Kidney (tissue), 14 donors: Measurements from ENCODE around the gene CHST13. TPM values are rescaled to one million over a fixed set of nuclear protein-coding genes. Genes with fewer than 3 reads are reported as not detected.

ENCODE experiments used
- DNase-seq, 5 donors: peaks; one replicate each; pipeline ENCODE4 v3.0.0-alpha.2; 2013 to 2020
- FAIRE-seq: peaks from 2 replicates; lab custom pipeline; 2012; peaks lifted over from hg19 to GRCh38; lab: Jason Lieb, UNC
- H3K27ac ChIP-seq, 2 donors: one replicate each; pipeline ENCODE4 v1.7.0; 2013; ENCODE audit warnings: low read depth in 2 of 2, low read length in 2 of 2, inconsistent platforms in 1 of 2
- H3K27me3 ChIP-seq: one replicate; pipeline ENCODE4 v1.7.1; 2013; ENCODE audit warnings: low read length, inconsistent platforms; ENCODE audit not compliant: control insufficient read depth, insufficient read depth
- H3K36me3 ChIP-seq, 3 donors: one replicate each; pipeline versions ENCODE4 v1.7.0 to v1.7.1; 2013; ENCODE audit warnings: low read length in 3 of 3, control low read depth in 1 of 3, inconsistent platforms in 1 of 3; ENCODE audit not compliant: insufficient read depth in 3 of 3, control insufficient read depth in 2 of 3
- H3K4me1 ChIP-seq, 3 donors: one replicate each; pipeline versions ENCODE4 v1.7.0 to v1.7.1; 2013; ENCODE audit warnings: low read length in 3 of 3, inconsistent platforms in 1 of 3, low read depth in 1 of 3; ENCODE audit not compliant: control insufficient read depth in 2 of 3, insufficient read depth in 2 of 3
- H3K4me3 ChIP-seq, 3 donors: one replicate each; pipeline versions ENCODE4 v1.7.0 to v1.8.1; 2013; ENCODE audit warnings: low read length in 3 of 3, control low read depth in 1 of 3, inconsistent platforms in 1 of 3
- H3K9ac ChIP-seq, 3 donors: one replicate each; pipeline versions ENCODE4 v1.7.0 to v1.7.1; 2013; ENCODE audit warnings: low read length in 3 of 3, control low read depth in 1 of 3, inconsistent platforms in 1 of 3
- H3K9me3 ChIP-seq, 3 donors: one replicate each; pipeline versions ENCODE4 v1.7.0 to v1.7.1; 2013; ENCODE audit warnings: low read length in 3 of 3, control low read depth in 1 of 3, inconsistent platforms in 1 of 3; ENCODE audit not compliant: control insufficient read depth in 2 of 3, insufficient read depth in 1 of 3
- intact Hi-C: fragments of 100-400 bp; cut with DNase I; formaldehyde crosslinking; loops from one replicate; pipeline ENCODE4 v1.11.1; 2022
- polyA plus RNA-seq: library from polyadenylated mRNA; stranded (reverse); fragments of 350-450 nt; fragmentation: Illumina TruSeq; extraction: RNeasy Lipid Tissue Mini Kit (QIAGEN cat#74804); gene quantifications from one replicate; pipeline ENCODE4 v1.2.3, GENCODE V29; 2014; ENCODE audit warnings: low read depth, low replicate concordance; ENCODE audit not compliant: insufficient read depth
- total RNA-seq: library from RNA; stranded (reverse); fragmentation: NEBNext Ultra II Directional; extraction: Animal tissue kit (Norgen Biotek cat#: 25700); gene quantifications from one replicate; pipeline ENCODE4 v1.2.1, GENCODE V29; 2021
- TF ChIP-seq, protein P1 (sequence below): IDR thresholded peaks from 3 replicates; pipeline ENCODE4 v1.5.1; 2012; ENCODE audit warnings: mild to moderate bottlenecking, moderate library complexity, borderline replicate concordance; ENCODE audit not compliant: insufficient read depth; ENCODE audit errors: extremely low read depth
- donor health status: control.
- donor health status: control.
- donor health status: control.
- donor health status: control.
- donor health status: control.
- donor health status: DM: yes; HTN: yes; CAD: no.
- donor health status: Normal renal cell carcinoma (clear cell type).

CHST13 gene
- total and polyA plus RNA-seq, 2 donors from 2014 or later, result 3.3 to 7.0 TPM

DNA sequence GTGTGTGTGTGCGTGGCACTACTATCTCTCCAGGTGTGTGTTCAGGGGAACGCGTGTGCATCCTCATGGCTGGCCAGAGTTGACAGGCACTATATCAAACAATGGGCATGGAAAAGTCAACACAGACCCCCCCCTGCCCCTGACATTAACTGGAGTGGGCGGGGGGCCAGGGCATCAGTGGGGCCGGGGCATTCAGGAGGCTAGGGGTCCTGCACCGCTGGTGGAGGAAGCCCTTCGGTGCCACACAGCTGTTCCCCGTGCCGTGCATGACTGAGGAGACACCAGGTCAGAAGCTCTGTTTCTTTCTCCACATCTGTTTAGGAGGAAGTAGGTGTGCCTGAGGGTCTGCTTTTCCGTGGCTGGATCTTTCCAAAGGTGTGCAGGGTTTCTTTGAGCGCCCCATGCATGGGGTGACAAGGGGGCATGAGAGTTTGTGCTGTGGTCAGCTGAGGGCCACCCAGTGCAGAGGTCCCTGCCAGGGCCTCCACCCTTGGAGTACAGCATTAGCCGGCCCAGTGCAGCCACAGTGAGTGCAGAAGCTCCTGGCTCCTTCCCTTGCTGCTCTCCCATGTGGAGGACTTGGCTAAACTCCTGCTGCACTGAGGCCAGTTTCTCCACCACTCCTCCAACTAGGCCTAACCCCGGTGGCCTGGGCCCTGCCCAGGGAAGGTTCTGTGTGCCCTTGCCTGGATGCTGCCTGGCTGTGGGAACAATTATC lies 27.3 kb downstream of the CHST13 start:
- no peaks in the 10 kb centered on the region for H3K9me3 ChIP-seq
- H3K9ac ChIP-seq, result no peak overlapping the region
- no peak overlapping the region for H3K27ac ChIP-seq
- DNase-seq, result peak in 2 of 5 donors; percentile 9 to 32
- no peak overlapping the region for H3K4me3 ChIP-seq
- intact Hi-C loops, result no loop called here
- TF ChIP-seq, protein P1, sequence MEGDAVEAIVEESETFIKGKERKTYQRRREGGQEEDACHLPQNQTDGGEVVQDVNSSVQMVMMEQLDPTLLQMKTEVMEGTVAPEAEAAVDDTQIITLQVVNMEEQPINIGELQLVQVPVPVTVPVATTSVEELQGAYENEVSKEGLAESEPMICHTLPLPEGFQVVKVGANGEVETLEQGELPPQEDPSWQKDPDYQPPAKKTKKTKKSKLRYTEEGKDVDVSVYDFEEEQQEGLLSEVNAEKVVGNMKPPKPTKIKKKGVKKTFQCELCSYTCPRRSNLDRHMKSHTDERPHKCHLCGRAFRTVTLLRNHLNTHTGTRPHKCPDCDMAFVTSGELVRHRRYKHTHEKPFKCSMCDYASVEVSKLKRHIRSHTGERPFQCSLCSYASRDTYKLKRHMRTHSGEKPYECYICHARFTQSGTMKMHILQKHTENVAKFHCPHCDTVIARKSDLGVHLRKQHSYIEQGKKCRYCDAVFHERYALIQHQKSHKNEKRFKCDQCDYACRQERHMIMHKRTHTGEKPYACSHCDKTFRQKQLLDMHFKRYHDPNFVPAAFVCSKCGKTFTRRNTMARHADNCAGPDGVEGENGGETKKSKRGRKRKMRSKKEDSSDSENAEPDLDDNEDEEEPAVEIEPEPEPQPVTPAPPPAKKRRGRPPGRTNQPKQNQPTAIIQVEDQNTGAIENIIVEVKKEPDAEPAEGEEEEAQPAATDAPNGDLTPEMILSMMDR, result no peak
- H3K27me3 ChIP-seq, result no peaks in the 10 kb centered on the region
- H3K4me1 ChIP-seq, result no peaks in the 10 kb centered on the region
- H3K36me3 ChIP-seq, result no peaks in the 10 kb centered on the region
- no peak for FAIRE-seq

DNA sequence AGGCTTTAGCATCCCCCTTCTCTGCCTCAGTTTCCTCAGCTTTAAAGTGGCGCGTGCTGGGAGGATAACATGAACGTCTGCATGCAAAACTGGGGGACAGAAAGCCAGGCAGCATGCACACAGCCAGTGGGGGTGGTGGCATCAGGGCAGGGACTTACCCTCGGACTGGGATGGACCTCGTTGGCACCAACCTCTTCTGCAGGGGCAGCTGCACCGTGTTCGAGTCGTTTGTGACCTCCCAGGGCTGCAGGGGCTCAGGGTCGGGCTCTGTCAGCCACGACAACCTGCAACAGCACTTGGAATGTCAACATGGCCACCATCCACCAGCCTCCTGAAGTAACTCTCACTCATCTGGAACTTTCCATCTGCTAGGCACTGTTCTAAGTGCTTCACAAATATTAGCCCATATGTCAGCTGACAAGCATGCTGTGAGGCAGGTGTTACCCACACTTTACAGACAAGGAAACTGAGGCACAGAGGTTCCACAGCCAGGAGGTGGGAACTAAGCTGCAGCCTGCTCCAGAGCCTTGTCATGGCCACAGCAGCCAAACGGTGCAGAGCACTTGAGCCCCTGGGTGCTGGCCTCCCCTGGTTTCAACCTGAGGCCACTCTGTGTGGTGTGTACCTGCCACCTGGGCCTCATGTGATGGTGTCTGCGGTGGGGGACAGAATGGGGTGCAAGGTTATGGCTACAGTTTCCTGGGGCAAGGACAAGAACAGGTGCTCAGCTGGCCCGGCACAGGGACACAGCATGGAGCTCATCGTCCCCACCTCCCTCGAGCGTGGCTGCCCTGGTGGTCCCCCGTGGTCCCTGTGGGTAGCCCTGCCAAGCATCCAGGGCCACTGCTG lies 28.1 kb downstream of the CHST13 start:
- H3K36me3 ChIP-seq, result no peaks in the 10 kb centered on the region
- DNase-seq, result peak in 3 of 5 donors; percentile 7 to 50 (median 31)
- H3K27ac ChIP-seq, result no peak overlapping the region
- FAIRE-seq, result no peak
- no peaks in the 10 kb centered on the region for H3K4me1 ChIP-seq
- intact Hi-C loops, result no loop called here
- H3K9ac ChIP-seq, result no peak overlapping the region
- H3K9me3 ChIP-seq, result no peaks in the 10 kb centered on the region
- H3K4me3 ChIP-seq, result no peak overlapping the region
- no peaks in the 10 kb centered on the region for H3K27me3 ChIP-seq
- TF ChIP-seq, protein P1, result no peak

DNA sequence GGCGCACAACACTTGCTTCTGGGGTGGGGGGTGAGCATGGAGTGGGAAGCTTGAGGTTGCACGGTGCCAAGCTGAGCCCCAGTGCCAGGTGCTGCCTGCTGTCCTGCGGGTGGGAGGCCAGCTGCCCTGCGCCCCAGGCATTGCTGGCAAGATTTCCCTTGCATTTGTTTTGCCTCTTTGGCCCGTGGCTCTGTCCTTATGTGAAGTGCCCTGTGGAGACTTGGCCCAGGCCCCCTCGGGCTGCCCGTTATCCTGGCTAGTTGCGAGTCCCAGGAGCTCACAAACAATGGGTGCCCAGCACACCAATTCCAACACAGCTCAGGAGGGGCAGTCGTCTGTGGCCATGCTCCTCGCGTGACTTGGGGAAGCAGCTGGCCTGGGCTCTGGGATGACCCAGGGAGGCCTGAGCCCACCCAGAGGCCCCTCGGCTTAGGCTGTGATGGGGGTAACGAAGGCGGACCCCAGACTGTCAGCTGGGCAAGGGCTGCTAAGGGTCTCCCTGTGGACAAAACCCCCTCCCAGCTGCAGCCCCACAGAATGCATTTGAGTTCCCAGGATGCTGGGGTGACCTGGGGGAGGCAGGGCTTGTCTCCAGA lies 28.8 kb downstream of the CHST13 start:
- Histone ChIP-seq H3K9ac (no peak overlapping the region), H3K27ac (no peak overlapping the region), H3K4me1 (no peaks in the 10 kb centered on the region), H3K4me3 (no peak overlapping the region), H3K36me3 (no peaks in the 10 kb centered on the region), H3K9me3 (no peaks in the 10 kb centered on the region), H3K27me3 (no peaks in the 10 kb centered on the region)
- DNase-seq (peak in 3 of 5 donors; percentile 6 to 74 (median 20)), FAIRE-seq (no peak)
- intact Hi-C loops, result no loop called here
- TF ChIP-seq, protein P1, result no peak
